ENCODE data around the gene SORBS1. TPM values are rescaled to one million over a fixed set of nuclear protein-coding genes. Genes with fewer than 3 reads are reported as not detected.
A peak's percentile ranks its signal among the peaks of the same experiment; 100 is the strongest.

The SORBS1 gene
- total and polyA plus RNA-seq, 2 of the 13 experiments (the other 11 are each of a cell fraction or from before 2014, with no cell fraction given) = 16.8 to 39.8 TPM

- POLR2A ChIA-PET = interaction anchor here (1.1 kb wide), 1 partner anchor 17 kb away, joined by 3 read pairs; no protein-coding TSS in a partner anchor
- TF ChIP-seq MED13 (CRISPR knock-in tag; IDR thresholded peaks at IDR 0.05) (no peak), ZHX2 (IDR thresholded peaks at IDR 0.05; ENCODE audit: low read depth) (no peak), ZHX2 (CRISPR knock-in tag; IDR thresholded peaks at IDR 0.05; ENCODE audit: borderline replicate concordance) (no peak), ZFP36L2 (CRISPR knock-in tag; IDR thresholded peaks at IDR 0.05) (no peak), EEA1 (CRISPR knock-in tag; IDR thresholded peaks at IDR 0.05; ENCODE audit: borderline replicate concordance) (no peak), HNF4A (CRISPR knock-in tag; IDR thresholded peaks at IDR 0.05) (peak; percentile 44), HOMEZ (CRISPR knock-in tag; IDR thresholded peaks at IDR 0.05; ENCODE audit: low read depth) (0 out of 2 replicates have a peak, but pooled peaks have one; percentile 69), ZKSCAN5 (CRISPR knock-in tag; IDR thresholded peaks at IDR 0.05) (no peak), TBX2 (CRISPR knock-in tag; IDR thresholded peaks at IDR 0.05; ENCODE audit: borderline replicate concordance) (no peak)
- TF ChIP-seq, protein P1, sequence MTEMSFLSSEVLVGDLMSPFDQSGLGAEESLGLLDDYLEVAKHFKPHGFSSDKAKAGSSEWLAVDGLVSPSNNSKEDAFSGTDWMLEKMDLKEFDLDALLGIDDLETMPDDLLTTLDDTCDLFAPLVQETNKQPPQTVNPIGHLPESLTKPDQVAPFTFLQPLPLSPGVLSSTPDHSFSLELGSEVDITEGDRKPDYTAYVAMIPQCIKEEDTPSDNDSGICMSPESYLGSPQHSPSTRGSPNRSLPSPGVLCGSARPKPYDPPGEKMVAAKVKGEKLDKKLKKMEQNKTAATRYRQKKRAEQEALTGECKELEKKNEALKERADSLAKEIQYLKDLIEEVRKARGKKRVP (CRISPR knock-in tag; IDR thresholded peaks at IDR 0.05) = no peak
- TF ChIP-seq, protein P2, sequence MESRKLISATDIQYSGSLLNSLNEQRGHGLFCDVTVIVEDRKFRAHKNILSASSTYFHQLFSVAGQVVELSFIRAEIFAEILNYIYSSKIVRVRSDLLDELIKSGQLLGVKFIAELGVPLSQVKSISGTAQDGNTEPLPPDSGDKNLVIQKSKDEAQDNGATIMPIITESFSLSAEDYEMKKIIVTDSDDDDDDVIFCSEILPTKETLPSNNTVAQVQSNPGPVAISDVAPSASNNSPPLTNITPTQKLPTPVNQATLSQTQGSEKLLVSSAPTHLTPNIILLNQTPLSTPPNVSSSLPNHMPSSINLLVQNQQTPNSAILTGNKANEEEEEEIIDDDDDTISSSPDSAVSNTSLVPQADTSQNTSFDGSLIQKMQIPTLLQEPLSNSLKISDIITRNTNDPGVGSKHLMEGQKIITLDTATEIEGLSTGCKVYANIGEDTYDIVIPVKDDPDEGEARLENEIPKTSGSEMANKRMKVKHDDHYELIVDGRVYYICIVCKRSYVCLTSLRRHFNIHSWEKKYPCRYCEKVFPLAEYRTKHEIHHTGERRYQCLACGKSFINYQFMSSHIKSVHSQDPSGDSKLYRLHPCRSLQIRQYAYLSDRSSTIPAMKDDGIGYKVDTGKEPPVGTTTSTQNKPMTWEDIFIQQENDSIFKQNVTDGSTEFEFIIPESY (CRISPR knock-in tag; IDR thresholded peaks at IDR 0.05) = no peak
- TF ChIP-seq, protein P3, sequence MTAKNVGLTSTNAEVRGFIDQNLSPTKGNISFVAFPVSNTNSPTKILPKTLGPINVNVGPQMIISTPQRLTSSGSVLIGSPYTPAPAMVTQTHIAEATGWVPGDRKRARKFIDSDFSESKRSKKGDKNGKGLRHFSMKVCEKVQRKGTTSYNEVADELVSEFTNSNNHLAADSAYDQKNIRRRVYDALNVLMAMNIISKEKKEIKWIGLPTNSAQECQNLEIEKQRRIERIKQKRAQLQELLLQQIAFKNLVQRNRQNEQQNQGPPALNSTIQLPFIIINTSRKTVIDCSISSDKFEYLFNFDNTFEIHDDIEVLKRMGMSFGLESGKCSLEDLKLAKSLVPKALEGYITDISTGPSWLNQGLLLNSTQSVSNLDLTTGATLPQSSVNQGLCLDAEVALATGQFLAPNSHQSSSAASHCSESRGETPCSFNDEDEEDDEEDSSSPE (CRISPR knock-in tag; IDR thresholded peaks at IDR 0.05) = no peak
Observed at GRCh38 chr10:95482501-95483233, 78.5 kb downstream of the SORBS1 start.

More at GRCh38 chr10:95482501-95483233, 78.5 kb downstream of the SORBS1 start:
- in situ Hi-C loops (cut with HindIII; ENCODE audit: extremely low pct_ligation_motif_present, low pct_unique_long_range_greater_than_20kb) (no loop called here), intact Hi-C loops (cut with micrococcal nuclease; ENCODE audit: unreplicated experiment) (no loop called here)
- Histone ChIP-seq H3K27ac (ENCODE audit: extremely low read length, insufficient read depth, low read length) (no peak overlapping the region), H3K79me2 (ENCODE audit: insufficient read depth, low read length) (peaks cover 25% of the 10 kb centered on the region), H4K20me1 (ENCODE audit: insufficient read depth, low read length) (no peaks in the 10 kb centered on the region), H3K27me3 (ENCODE audit: control insufficient read depth in 1 of 2, insufficient read depth in 2 of 2, low read length in 2 of 2) (no peaks in the 10 kb centered on the region), H3K4me3 (replicated peaks in 1 of 3; ENCODE audit: insufficient read depth in 1 of 3, low read depth in 2 of 3, low read length in 3 of 3) (no peak overlapping the region), H3K9me3 (ENCODE audit: low read length) (no peaks in the 10 kb centered on the region), H3K4me1 (ENCODE audit: insufficient read depth, low read length) (peaks cover 69% of the 10 kb centered on the region), H2AFZ (ENCODE audit: low read length) (no peak overlapping the region), H3K36me3 (replicated peaks in 1 of 2; ENCODE audit: control insufficient read depth in 1 of 2, insufficient read depth in 2 of 2, low read length in 2 of 2) (peaks cover 3 to 25% of the 10 kb centered on the region in 2 experiments; a peak in 3 of 5 replicates), H3K4me2 (ENCODE audit: low read depth, low read length) (no peak overlapping the region), H3K9ac (ENCODE audit: insufficient read depth, low read depth, low read length) (no peak overlapping the region)
- CTCF ChIA-PET (ENCODE audit: low intra/inter-chr PET ratio, low total read pairs) = no interaction called here
- FAIRE-seq = no peak
- no peak for ATAC-seq
- WGBS (ENCODE audit: low lambda C conversion rate) = 94% methylated on average over 7 of the region's 7 CpGs
- DNase-seq (ENCODE audit: low spot score) = no peak
- no TSS peak for BruUV-seq (replicated peaks)
